Tongue (tissue), 2 donors: ENCODE measurements around the gene KLF9. TPM values are rescaled to one million over a fixed set of nuclear protein-coding genes. Genes with fewer than 3 reads are reported as not detected.

Experiments
- DNase-seq: peaks from one replicate; pipeline ENCODE4 v3.0.0-alpha.2; 2015
- total RNA-seq: library from RNA; depleted of rRNA; stranded (reverse); fragments of >200 nt; gene quantifications from one replicate; pipeline ENCODE4 v1.2.3, GENCODE V29; 2014

KLF9 gene
- total RNA-seq, 1 donor from 2014 or later: 48.3 TPM

- DNase-seq: no peak
Measured at GRCh38 chr9:70352802-70353201, 61.7 kb downstream of the KLF9 start.

- no peak for DNase-seq
Measured at GRCh38 chr9:70352356-70352755, 62.1 kb downstream of the KLF9 start.

DNA sequence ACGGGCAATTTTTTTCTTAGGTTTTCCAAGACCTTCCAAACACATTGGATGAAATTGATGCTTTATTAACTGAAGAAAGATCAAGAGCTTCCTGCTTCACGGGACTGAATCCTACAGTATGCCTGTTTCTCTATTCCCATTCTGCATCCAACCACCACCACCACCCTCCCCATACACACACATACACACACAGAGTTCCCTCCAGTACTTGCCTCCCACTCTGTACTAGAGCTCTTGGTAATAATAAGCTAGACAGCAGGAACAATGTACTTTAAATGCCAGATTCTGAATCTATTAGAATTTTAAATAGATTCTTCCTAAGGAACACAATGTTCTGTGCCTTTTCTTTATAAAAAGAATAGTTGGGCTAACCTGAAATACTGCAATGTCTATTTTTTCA, 67.4 kb downstream of the KLF9 start:
- no peak for DNase-seq

DNA sequence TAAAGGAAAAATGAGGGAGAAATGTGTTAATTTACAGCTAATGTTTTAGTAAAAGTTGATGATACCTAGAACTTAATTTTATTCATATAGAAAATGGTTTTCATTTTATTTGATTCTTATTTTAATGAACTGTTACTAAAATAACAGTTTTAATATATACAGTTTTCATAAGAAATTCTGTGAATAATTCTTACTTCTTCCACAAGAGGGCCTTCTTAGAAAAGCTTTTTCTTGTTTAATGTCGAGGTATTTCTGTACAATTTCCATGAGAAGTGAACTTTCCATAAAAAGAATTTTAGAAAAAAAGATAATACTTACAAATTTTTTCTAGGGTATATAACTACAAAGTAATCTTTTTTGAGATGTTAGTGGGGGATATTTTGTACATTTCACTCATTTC, 73.9 kb downstream of the KLF9 start:
- DNase-seq: peak; percentile 58

Other genes starting within 250 kb of the KLF9 start
- 47.8 TPM for gene SMC5, start 155.7 kb downstream of the KLF9 start, total RNA-seq